ENCODE results near the gene NUTM2E.
"Not testable (repeated sequence)": the region's sequence is repeated elsewhere in the genome, so short reads cannot be mapped to it uniquely, and the experiment has no call there.

Gene NUTM2E

DNA sequence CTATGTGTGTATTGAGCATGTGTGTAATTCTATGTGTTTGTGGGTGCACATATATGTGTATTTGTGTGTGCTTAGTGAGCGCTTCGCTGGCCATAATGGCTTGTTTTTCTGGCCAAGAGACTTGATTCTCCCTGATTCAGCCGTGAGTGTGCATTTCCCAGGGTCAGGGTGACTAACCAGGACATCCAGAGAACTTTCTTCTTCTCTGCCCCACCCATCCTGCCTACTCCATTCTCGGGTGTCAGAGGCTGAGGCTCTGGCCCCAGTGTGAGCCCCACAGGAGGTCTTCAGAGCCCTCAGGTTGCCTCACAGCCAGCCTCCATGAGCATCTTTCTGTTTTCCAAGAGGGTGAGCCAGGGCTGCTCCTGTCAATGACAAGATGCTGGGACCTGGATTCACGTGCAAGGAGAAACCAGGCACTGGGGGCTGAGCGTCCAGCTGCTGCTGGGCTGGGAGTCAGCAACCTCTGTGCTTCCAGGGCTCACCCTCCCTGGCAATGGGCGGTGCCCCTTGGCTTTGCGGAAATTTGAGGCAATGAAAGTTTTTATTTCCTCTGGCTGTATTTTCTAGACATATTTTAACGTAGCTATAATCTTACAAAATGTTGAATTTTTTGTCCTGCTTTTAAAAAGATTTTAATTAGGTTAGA, 40.5 kb downstream of the NUTM2E start:
- DNase-seq, result not testable (repeated sequence)

DNA sequence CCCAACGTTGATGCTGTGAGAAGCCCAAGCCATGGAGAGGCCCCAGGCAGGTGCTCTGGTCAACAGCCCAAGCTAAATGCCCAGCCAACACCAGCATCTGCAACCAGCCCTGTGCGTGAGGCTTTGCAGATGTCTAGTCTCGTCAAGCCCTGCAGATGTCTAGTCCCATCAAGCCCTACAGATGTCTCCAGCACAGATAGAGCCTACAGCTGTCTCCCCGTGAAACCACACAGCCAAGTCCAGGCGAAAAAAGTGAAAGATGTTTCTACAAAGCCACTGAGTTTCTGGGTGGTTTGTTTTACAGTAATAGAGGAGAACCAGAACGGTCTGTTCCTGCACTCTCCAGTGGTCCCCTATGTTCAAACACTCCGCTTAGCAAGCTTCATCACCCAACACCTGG, 41.5 kb downstream of the NUTM2E start:
- DNase-seq, result not testable (repeated sequence)

DNA sequence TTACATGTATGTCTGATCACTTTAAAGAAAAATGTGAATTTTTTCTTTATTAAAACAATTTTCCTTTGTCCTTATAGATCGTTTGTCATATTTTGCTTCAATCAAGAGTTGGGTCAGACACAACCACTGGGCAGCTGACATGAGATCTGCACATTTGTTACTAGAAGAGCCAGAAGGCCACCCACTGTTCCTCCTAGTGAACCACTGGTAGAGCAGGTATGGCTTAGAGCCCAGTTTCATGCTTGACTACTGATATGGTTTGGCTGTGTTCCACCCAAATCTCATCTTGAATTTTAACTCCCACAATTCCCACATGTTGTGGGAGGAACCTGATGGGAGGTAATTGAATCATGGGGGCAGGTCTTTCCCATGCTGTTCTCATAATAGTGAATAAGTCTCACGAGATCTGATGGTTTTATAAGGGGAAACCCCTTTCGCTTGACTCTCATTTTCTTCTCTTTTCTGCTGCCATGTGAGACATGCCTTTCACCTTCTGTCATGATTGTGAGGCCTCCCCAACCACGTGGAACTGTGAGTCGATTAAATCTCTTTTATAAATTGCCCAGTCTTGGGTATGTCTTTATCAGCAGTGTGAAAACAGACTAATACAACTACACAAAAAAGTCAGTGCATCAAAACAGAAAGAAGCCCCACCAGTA, 43.0 kb downstream of the NUTM2E start:
- DNase-seq, result not testable (repeated sequence)

DNA sequence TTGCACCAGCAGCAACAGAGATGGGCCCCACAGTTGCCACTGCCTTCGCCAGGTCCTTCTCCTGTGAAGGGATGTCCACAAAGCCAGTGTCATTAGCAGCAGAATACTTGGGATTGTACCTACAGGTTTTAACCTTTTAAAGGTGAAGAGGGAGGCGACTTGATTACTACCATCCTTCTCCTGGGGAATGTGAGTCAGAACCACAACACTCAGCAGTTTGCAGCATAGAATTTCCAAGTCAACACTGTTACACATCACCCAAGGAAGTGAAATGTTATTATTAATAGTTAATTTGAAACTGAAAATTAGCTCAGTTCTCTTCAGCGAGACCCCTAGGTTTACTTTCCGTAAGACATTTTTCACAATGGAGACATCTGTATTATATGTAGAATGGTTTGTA, 45.2 kb downstream of the NUTM2E start:
- not testable (repeated sequence) for DNase-seq
